Measurements from ENCODE around the gene EPHB6.

EPHB6 gene

DNA sequence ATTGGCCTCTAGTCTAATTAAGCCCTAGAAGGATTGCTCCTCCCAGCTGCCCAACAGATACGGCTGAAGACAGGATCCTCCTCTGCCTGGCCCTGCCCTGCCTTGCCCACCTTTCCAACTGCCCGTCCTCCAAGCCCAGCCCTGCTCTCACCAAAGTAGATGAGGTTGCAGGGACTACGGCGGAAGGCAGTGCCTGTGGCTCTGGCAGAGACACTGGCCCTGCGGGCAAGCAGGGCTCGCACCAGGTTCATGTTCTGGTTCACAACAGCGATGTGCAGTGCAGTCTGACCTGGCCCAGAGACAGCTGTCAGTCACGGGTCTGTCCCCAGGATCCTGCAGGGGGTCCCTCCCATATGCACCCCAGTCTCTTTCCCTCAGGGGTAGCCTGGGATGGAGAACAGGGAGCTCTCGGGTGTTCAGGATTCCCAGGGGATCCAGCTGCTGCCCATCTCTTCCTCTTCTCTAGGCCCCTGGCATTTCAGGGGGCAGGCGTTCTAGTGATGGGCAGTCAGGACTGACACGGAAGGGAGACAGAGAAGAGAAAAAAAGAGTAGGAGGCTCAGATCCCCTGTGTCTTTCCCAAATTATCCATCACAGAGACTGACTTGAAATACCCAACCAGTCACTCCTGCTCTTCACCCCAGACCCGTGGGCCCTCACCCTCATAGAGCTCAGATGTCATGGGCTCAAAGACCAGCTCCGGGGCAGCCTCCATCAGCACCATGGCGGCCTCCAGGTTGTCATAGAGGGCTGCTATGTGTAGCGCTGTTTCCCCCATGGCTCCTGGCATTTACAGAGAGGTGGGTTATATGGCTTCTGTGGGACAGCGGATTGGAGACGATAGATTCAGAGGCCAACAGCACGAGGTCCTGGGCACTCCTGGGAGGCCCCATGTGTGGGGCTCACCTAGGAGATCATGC, 22.4 kb downstream of the EPHB6 start:
- no peak for DNase-seq (ENCODE audit: low spot score)

DNA sequence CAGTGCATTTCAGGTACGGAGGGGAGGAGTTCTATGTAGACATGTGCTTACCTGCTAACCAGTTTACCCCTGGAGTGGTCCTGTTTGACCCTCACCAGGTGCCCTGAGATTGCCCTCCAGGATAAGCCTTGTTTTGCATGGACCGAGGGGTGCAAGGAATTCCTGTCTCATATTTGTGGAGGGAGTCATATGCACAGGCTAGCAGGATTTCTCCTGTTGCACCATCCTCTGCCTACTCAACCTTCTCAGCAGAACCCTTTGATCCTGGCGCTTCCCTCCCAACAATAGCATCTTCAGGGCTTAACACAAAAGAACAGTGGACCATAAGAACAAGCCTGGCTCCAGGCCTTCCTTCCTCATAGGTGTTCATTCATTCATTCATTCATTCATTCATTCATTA, 23.4 kb downstream of the EPHB6 start:
- no peak for DNase-seq (ENCODE audit: low spot score)

DNA sequence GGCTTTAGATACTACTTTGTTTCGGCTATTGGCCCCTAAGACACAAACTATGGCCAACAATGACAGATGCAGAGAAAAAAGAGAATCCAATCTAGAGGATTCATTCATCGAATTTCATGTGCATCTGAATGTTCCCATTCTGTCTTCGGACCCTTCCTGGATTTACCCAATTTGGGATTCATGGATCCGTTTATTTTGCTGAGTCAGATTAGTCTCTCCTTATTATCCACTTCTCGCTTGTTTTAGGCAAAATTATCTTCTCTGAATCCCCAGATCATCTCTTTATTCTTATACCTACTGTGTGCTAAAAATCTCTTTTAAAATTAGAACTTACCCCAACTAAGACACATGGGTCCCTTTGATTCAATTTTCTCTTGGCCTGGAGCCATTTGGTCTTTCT, 24.2 kb downstream of the EPHB6 start:
- DNase-seq (ENCODE audit: low spot score): no peak

DNA sequence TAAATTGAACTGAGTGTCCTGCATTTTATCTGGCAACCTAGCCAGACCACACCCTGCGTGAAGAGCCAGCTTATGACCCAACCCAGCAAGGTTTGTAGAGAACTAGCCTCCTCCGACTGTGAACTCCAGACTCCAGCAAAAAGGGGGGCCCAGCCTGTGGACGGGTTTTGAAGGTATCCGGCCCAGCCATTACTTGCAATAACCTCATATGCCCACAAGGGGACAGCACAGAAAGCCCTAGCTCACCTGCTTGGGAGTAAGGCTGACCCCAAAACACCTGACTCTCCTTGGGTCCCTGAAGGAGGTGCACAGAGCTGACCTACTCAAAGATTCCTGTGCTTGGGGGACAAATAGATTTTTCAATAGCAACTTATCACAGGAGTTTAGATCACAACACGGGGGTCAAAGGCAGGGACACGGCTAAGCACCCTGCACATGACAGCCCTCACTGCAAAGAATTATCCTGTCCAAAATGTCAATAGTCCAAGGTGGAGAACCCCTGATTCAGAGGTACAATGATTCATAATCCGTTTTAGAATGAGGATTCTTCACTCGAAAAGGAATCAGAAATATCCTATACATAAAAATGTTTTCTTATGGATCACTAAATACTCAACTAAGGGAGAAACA, 26.1 kb downstream of the EPHB6 start:
- DNase-seq (ENCODE audit: low spot score): peak; percentile 63

DNA sequence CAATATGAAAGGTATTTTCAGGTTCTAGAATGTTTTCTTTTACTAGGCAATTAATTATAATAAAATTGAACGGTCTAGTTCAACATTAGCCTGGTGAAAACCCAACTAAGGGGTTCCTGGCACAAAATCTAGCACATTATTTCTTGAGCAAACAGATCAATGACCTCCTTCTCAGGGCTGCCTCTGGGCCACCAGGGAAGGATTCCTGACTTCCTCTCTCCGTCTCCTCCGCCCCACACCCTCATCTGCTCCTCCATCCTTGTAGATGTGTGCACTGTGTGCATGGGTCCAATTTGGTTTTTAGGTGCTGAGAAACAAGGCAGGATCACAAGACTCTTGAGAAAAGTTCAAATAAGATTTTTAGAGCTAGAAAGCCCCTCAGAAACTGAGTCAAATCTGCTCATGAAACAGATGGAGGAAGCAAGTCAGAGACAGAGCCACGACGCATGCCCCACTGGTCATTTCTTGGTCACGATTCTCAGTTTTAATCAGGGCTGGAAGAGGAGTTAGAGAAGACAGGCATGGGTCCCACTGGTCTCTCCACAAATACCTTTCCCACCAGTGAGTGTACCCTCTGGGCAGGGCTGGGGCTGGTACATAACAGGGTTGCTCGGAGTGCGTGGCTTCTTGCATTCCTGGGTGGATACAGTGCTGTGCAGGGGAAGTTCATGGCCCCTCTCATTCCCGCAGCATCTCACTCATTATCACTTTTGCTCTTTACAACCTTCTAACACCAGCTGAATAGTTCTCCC, 26.9 kb downstream of the EPHB6 start:
- no peak for DNase-seq (ENCODE audit: low spot score)

DNA sequence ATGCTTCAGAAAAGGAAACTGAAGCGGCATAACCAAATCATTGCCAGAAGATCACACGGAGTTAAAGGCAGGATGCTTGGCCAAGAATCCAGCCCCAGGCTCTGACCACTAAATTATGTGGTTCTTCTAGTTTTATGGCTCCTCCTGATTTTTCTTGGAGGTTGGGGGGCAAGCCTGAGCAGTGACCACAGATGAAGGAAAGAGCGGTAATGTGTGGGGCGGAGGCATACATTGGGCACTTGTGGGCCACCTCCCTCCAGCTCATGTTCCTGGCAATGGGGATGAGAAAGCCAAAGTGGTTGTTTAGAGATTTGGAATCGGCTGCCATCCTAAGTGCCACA, 27.4 kb downstream of the EPHB6 start:
- DNase-seq (ENCODE audit: low spot score): no peak

DNA sequence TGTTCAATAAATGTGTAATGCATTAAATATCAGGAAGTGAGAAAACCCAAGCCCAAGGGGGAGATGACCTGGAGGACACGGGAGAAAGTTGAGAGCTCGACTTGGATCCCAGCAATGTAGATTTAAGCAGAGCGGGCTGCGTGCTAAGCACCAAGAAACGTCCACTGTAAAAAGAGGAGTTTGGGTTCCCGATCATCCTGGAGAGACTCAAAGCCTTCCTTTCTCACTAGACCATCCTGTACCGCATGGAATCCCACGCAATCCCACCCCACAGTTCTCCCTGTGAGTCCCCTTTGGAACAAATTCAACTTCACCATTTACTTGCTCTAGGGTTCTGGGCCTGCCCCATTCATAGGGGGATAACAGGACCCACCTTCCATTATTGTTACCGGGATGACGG, 28.3 kb downstream of the EPHB6 start:
- DNase-seq (ENCODE audit: low spot score): no peak

DNA sequence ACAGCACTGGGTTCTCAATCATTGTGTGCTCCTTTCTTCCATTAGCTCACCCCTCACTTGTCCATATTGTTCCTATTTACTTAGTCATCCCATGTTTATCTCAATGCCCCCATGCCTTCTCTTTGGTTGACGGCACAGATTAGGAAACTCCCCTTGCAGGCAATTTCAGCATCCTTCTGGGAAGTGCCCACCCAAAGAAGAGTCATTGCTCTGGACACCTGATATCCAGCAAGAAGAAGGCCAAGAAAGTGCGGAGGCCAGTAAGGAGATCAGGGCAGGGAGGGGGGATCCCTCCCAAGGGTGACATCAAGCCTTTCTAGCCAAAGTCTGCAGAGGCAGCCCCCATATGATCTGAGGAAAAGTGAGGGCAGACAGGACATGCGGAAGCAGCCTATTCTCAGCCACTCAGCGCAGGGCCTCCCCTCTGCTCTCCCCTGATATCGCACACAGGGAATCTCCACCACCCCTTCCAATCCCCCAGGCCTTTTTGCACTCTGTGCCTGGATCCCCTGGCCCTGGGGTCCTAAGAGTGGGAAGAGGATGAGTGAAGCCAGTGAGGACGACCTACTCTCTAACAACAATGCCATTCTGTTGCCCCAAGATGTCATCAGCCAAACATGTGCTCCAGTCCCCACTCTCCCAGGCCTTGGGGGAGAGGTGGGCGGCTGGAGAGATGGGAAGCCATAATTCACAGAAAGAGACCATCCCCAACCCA, 28.9 kb downstream of the EPHB6 start:
- DNase-seq (ENCODE audit: low spot score): no peak

DNA sequence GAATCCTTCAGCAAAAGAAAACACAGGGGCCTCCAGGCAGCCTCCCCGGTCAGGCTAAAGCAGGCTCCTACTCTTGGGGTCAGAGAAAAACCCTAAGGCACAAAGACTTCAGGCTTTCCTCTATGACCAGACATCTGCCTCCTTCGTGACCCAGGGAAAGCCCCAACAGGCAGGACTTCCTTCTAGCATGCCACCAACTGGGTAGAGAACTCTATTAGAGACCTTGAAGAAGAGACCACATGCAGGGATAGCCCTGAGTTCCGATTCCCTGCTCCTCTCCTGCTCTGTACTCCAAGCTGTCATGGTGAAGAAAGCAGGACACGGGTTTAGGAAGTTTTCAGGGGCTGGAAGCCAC, 29.4 kb downstream of the EPHB6 start:
- DNase-seq (ENCODE audit: low spot score): no peak

DNA sequence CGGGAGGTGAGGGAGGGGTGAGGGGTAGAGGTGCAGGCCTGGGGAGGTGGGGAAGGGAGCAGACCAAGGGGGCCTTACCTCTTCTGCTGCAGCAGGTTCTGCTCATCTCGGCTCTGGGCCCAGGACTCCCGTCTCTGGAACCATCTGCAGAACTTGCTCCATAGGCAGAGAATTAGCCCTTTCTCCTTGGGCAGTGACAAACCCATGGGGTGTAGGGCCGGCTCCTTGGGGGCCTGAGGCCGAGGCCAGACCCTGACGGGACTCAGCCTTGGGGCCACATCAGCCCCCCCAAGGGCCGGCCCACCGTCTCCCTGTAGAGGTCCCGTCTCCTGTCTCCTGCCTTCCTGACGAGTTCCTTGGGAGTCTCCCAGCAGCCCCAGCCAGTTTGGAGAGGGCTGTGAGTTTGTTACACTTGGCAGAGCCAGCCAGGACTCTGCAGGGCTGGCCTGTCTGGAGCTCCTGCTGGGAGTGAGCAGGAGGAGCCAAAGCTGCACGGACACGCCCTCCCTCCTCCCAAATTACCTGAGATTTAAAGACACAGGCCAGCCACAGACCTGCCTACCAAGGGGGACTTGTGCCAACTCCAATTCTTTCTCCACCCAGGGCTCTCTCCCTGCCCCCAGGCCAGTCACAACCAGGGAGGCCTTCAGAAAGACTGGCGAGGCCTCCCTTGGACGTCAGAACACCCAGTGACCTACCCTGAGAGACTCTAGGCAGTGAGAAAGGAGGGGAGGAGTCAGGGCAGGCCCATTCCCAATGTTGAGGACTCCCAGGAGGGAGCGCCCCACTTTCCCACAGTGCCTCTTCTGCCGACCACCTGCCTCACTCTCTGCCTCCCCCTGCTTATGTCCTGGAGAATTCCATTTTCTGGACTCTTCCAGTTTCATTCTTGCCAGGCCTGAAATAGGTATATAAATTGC, 30.7 kb downstream of the EPHB6 start, which contains the start of gene TRPV6:
Gene TRPV6, minus strand, starts transcription at position 435 of the 920 bp plus-strand sequence.
- no peak for DNase-seq (ENCODE audit: low spot score)

DNA sequence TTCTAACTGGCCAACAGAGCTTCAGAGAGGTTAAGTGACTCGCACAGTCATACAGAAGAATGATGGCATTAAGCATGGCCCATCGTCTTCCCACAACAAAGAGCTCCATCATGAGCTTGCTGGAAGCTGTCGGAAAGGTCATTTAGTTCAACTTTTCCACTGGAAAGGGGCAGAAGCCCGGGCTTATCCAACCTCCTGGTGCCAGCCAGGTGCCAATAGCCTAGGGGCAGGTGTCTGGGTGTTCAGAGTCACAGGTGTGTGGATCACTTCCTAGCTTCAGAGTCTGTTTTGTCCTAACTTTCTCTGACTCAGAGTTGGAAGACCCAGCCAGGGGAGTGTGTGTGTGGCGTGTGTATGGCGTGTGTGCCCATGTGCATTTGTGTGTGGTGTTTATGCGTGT, 32.0 kb downstream of the EPHB6 start:
- DNase-seq (ENCODE audit: low spot score): no peak

DNA sequence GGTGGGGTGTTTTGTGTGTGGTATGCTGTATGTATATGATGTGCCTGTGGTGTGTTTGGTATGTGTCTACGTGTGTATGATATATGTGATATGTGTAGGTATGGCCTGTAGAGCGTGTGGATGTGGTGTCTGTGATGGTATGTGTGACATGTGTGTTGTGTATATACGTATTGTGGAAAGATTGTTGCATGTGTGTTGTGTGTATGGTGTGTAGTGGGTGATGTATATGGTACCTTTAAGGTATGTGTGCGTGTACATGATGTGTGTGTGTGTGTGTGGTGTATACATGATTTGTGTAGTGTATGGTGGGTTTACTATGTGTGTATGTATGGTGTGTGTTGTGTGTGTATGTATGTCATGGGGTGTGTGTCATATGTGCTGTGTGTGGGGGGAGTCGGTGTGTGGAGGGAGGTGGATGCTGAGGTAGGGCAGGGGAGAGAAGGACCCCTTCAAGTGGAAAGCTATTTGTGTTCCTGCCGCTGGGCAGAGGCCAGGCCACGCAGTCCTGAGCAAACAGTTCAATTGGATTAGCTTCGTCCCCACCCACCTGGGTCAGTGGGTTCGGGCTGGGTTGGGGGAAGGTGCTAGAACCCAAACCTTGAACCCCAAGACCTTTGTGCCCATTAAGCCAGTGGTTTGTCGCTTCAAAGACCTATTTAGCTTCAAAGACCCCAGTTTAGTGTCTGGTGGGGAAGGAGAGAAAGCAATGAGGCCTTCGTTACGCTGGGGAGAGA, 32.6 kb downstream of the EPHB6 start:
- DNase-seq (ENCODE audit: low spot score): no peak

DNA sequence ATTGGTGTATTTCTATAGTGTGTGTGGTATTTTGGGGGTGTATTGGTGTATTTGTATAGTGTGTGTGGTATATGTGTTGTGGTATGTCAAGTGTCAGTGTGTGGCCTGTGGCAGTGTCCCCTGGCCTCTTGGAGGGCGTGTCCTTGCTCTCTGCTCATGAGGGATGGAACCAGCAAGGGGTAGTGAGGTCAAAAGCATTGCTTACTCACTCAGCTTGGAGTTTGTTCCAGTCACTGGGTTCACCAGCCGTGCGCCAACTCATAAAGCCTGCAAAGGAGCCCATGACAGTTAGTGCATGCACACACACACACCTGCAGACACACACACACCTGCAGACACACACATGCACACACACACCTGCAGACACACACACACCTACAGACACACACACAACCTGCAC, 34.9 kb downstream of the EPHB6 start:
- DNase-seq (ENCODE audit: low spot score): no peak

DNA sequence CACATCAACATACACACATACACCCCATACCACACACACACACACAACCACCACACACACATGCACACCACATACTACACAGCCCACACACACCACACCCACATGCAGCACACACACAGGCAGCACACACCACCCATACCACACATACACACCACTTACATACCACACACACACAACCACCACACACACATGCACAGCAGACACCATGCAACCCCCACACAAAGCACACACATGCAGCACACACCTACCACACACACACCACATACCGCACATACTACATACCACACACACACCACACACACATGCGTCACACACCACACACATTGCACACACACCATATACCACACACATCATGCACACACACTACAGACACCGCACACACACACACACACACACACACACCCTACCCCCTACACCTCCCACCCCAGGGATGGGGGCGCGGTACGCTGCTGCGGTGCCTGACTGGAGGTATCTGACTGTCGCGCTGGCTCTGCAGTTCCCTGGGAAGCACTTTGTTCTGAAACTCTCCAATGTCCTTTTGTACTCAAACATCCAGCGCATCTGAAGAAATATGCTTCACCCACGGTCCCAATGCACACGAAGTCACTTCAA, 36.1 kb downstream of the EPHB6 start:
- no peak for DNase-seq (ENCODE audit: low spot score)

DNA sequence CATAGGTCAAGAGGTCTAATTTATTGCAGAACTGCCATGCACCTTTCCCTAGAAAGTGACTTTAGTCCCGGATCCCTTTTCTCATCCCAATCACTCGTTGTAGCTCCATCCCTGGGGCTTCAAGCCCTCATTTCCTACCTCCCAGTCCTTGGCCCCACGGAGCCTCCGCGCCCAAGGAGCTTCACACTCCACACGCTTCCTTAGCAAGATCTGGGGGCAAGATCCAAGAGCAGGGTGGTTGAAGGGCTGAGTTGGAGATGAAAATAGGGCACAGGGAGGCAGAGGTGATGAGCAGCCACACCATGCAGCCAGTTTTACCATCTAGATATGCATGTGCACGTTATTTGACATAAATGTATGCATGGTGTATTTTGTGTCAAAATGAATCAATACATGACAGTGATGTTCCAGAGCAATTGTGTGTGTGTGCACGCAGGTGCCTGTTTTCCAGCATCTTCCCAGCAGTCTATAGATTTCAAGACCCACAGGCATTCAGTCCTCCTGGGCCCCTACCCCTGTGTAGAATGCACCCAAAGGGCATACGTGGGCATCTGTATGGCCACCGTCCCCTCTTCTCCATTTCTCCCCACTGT, 36.7 kb downstream of the EPHB6 start:
- no peak for DNase-seq (ENCODE audit: low spot score)

DNA sequence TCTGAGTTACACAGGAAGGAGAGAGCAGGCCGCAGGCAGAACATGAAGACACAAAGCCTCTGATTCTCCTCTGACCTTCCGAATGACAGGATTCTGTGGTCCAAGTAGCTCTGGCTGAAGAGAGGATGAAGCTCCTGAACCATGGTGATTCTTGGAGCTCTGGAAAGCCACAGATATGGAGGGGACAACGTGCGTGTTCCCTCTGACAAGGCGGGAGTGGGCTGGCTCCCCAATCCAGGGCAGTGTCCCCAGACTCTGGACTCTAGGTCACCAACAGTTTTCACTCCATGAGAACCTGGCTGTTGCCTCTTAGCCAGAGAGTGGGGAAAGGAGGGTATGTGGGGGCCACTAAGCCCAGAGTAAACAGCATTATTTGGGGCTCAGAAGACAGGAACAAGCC, 38.1 kb downstream of the EPHB6 start:
- DNase-seq (ENCODE audit: low spot score): no peak

DNA sequence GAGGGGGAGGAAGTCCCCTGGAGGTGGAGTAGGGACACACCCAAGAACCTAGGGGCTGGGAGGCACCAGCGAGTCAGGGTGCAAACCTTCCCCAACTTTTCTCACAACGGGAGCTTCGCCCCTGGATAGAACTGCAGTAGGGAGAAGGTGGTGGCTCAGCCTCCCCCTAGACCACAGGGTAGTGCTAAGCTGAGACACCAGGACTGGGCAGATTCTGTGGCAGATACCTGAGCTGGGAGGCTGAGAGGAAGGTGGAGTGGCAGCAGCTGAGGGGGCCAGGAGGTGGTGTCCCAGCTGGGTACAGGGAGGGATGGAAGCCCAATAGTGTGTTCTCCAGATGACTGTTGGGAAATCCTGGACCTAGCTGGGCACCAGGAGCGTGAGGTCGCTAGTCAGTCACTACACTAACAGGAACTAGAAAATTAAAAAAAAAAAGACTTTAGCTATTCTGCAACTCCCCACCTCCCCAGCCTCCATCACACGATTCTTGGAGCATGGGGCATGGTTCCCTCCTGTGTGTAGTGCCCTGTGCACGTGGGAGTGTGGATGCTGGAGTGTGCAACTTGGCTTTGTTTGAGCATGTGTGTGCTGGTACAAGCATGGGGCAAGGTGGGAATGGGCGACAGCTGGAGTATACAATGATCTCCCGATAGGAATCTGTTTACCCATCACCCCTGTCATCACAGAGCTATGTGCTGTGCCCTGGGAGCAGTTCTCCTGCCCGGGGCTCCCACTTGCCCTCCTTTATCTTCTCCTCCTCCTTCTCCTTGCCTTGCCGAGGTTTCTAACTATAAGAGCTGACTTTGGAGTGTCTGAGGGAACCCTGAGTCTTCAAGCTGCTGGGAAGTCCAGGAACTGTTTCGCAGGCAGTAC, 39.5 kb downstream of the EPHB6 start:
- DNase-seq (ENCODE audit: low spot score): no peak

DNA sequence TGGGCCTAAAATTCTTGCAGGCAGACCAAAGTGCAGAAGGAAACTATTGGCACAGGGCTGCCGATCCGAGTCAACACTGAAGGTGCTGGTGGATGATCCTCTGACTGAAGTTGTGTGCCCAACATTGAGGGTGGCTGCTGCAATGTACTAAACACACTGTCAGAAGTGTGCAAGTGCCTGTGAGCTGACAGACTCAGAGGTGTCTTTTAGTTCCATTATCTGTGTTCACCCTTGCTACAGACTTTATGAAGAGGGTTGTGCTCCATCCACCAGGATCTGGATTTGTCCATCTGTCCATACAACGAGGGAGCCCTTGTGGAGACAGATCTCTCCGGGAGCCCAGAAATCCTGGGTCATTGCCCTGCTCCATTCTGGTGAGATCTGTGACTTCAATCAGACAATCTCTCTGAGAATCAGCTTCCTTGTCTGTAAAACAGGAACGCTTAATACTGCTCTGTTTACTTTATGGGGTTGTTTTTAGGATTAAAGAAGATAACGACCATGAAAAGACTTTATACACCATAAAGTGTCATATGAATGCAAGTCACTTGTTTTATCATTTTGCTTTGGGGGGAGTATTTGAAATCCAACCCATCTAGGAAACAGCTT, 40.2 kb downstream of the EPHB6 start:
- no peak for DNase-seq (ENCODE audit: low spot score)

Measured in HuH-7 (cell line).